HG03064 (cell line): ENCODE data around the gene SLC16A1.
A peak's percentile ranks its signal among the peaks of the same experiment; 100 is the strongest.
"Not testable (repeated sequence)": the region's sequence is repeated elsewhere in the genome, so short reads cannot be mapped to it uniquely, and the experiment has no call there.

Experiments used
- ATAC-seq: cut with Tn5 transposase; IDR thresholded peaks from one replicate; pipeline ENCODE4 v1.9.1; 2021; ENCODE audit warnings: low read depth; ENCODE audit not compliant: unreplicated experiment

Gene SLC16A1

GRCh38 chr1:112955773-112956543, at the start of gene SLC16A1:
TSS of gene SLC16A1 (minus strand) at chr1:112956196. CDS start at chr1:112929308, 26,888 bp downstream.
- peak; percentile 58 for ATAC-seq

GRCh38 chr1:113003751-113004690, 48.0 kb upstream of the SLC16A1 start:
- no peak for ATAC-seq

- ATAC-seq: no peak
These were observed 46.3 kb upstream of the SLC16A1 start for GRCh38 chr1:113002297-113002696.

GRCh38 chr1:112998592-112999235, 42.7 kb upstream of the SLC16A1 start:
- ATAC-seq: no peak

- ATAC-seq: no peak
These were observed 41.8 kb upstream of the SLC16A1 start for GRCh38 chr1:112997781-112998180.

GRCh38 chr1:112995890-112996289, 39.9 kb upstream of the SLC16A1 start:
- no peak for ATAC-seq

GRCh38 chr1:112995021-112995420, 39.0 kb upstream of the SLC16A1 start:
- ATAC-seq: not testable (repeated sequence)

GRCh38 chr1:112992780-112993179, 36.8 kb upstream of the SLC16A1 start:
- no peak for ATAC-seq

GRCh38 chr1:112991402-112992120, 35.6 kb upstream of the SLC16A1 start:
- no peak for ATAC-seq

- no peak for ATAC-seq
These were observed 34.3 kb upstream of the SLC16A1 start for GRCh38 chr1:112990271-112990670.

- no peak for ATAC-seq
These were observed 32.4 kb upstream of the SLC16A1 start for GRCh38 chr1:112988367-112988766.

- peak; percentile 50 for ATAC-seq
These were observed 29.1 kb upstream of the SLC16A1 start for GRCh38 chr1:112985123-112985522.

- ATAC-seq: no peak
These were observed 27.6 kb upstream of the SLC16A1 start for GRCh38 chr1:112983537-112984131.

- no peak for ATAC-seq
These were observed 27.0 kb upstream of the SLC16A1 start for GRCh38 chr1:112982853-112983536.

GRCh38 chr1:112982328-112982727, 26.3 kb upstream of the SLC16A1 start:
- ATAC-seq: no peak

- ATAC-seq: not testable (repeated sequence)
These were observed 25.8 kb upstream of the SLC16A1 start for GRCh38 chr1:112981834-112982233.

GRCh38 chr1:112981426-112981825, 25.4 kb upstream of the SLC16A1 start:
- ATAC-seq: no peak

GRCh38 chr1:112975336-112975735, 19.3 kb upstream of the SLC16A1 start:
- ATAC-seq: no peak

- no peak for ATAC-seq
These were observed 18.6 kb upstream of the SLC16A1 start for GRCh38 chr1:112974646-112975045.
